ENCODE data around the gene ZXDC. TPM values are rescaled to one million over a fixed set of nuclear protein-coding genes. Genes with fewer than 3 reads are reported as not detected.

Gene ZXDC
- polyA plus RNA-seq, 1 donor (not counting 4 experiments of a cell fraction or from before 2014, with no cell fraction given) = 10.7 TPM

DNA sequence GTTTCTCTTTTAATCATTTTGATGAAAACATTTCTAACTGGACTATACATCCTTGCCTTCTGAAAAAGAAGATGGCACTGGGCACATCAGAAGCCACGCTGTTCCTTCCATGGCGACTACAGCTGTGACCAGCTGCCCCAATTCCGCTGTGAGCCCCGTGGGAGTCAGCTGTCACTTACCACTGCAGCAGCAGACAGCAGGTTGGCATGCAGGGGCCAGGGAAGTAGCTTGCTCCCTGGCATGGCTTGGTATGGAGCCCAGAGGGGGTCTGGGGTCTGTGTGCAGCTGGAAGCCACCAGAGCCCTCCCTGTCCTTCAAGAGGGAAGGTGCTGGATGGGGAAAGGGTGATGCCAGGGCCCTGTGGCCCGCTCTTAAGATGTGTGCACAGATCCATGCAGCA is 4.5 kb upstream of the ZXDC start:
- dilution Hi-C loops (cut with MboI; ENCODE audit: extremely low pct_ligation_motif_present, low sequenced_read_pairs) = no loop called here
- H3K36me3 ChIP-seq (ENCODE audit: control insufficient read depth in 2 of 2, extremely low read depth in 1 of 2, insufficient read depth in 2 of 2, low read length in 2 of 2) = no peaks in the 10 kb centered on the region
- no peaks in the 10 kb centered on the region for H3K79me2 ChIP-seq (ENCODE audit: control insufficient read depth, insufficient read depth, low read length)
- peaks cover 4% of the 10 kb centered on the region for H3K4me1 ChIP-seq (ENCODE audit: control insufficient read depth, extremely low read depth, insufficient read depth, low read length)
- no peak overlapping the region for H3K4me2 ChIP-seq (ENCODE audit: control insufficient read depth, extremely low read depth, insufficient read depth, low read depth, low read length)
- TF ChIP-seq, protein P1, sequence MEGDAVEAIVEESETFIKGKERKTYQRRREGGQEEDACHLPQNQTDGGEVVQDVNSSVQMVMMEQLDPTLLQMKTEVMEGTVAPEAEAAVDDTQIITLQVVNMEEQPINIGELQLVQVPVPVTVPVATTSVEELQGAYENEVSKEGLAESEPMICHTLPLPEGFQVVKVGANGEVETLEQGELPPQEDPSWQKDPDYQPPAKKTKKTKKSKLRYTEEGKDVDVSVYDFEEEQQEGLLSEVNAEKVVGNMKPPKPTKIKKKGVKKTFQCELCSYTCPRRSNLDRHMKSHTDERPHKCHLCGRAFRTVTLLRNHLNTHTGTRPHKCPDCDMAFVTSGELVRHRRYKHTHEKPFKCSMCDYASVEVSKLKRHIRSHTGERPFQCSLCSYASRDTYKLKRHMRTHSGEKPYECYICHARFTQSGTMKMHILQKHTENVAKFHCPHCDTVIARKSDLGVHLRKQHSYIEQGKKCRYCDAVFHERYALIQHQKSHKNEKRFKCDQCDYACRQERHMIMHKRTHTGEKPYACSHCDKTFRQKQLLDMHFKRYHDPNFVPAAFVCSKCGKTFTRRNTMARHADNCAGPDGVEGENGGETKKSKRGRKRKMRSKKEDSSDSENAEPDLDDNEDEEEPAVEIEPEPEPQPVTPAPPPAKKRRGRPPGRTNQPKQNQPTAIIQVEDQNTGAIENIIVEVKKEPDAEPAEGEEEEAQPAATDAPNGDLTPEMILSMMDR (optimal IDR thresholded peaks at IDR 0.05 in 1 of 3, IDR thresholded peaks at IDR 0.05 in 1 of 3, conservative IDR thresholded peaks at IDR 0.05 in 1 of 3; ENCODE audit: extremely low read depth in 1 of 3, insufficient read depth in 2 of 3, low read length in 3 of 3) = no peak
- no peak for TF ChIP-seq EZH2 (IDR thresholded peaks at IDR 0.05; ENCODE audit: low read length)
- H3K27me3 ChIP-seq (ENCODE audit: control insufficient read depth, extremely low read depth, insufficient read depth, low read length) = no peaks in the 10 kb centered on the region
- H4K20me1 ChIP-seq (ENCODE audit: control insufficient read depth, extremely low read depth, insufficient read depth, low read length) = no peaks in the 10 kb centered on the region
- H2AFZ ChIP-seq (ENCODE audit: control insufficient read depth, low read length) = no peak overlapping the region
- H3K9ac ChIP-seq (ENCODE audit: control insufficient read depth, extremely low read depth, insufficient read depth, low read length) = no peak overlapping the region
- H3K4me3 ChIP-seq (ENCODE audit: control insufficient read depth in 2 of 3, extremely low read depth in 1 of 3, insufficient read depth in 2 of 3, low read depth in 1 of 3, low read length in 3 of 3) = no peak overlapping the region
- DNase-seq (ENCODE audit: low read depth, low spot score) = no peak
- H3K9me1 ChIP-seq (ENCODE audit: control insufficient read depth, extremely low read depth, insufficient read depth, low read length) = no peaks in the 10 kb centered on the region
- no peak for FAIRE-seq
- H3K27ac ChIP-seq (ENCODE audit: control insufficient read depth, insufficient read depth, low read length) = no peak overlapping the region
- H3K9me3 ChIP-seq (ENCODE audit: control insufficient read depth, low read depth, low read length) = no peaks in the 10 kb centered on the region

GRCh38 chr3:126479642-126480041 is 4.0 kb upstream of the ZXDC start:
- Histone ChIP-seq H3K4me1 (ENCODE audit: control insufficient read depth, extremely low read depth, insufficient read depth, low read length) (peaks cover 4% of the 10 kb centered on the region), H3K9ac (ENCODE audit: control insufficient read depth, extremely low read depth, insufficient read depth, low read length) (no peak overlapping the region), H3K79me2 (ENCODE audit: control insufficient read depth, insufficient read depth, low read length) (peaks cover 5% of the 10 kb centered on the region), H3K9me3 (ENCODE audit: control insufficient read depth, low read depth, low read length) (no peaks in the 10 kb centered on the region), H3K4me2 (ENCODE audit: control insufficient read depth, extremely low read depth, insufficient read depth, low read depth, low read length) (no peak overlapping the region), H3K9me1 (ENCODE audit: control insufficient read depth, extremely low read depth, insufficient read depth, low read length) (no peaks in the 10 kb centered on the region), H2AFZ (ENCODE audit: control insufficient read depth, low read length) (no peak overlapping the region), H4K20me1 (ENCODE audit: control insufficient read depth, extremely low read depth, insufficient read depth, low read length) (no peaks in the 10 kb centered on the region), H3K4me3 (ENCODE audit: control insufficient read depth in 2 of 3, extremely low read depth in 1 of 3, insufficient read depth in 2 of 3, low read depth in 1 of 3, low read length in 3 of 3) (no peak overlapping the region), H3K27ac (ENCODE audit: control insufficient read depth, insufficient read depth, low read length) (no peak overlapping the region), H3K36me3 (ENCODE audit: control insufficient read depth in 2 of 2, extremely low read depth in 1 of 2, insufficient read depth in 2 of 2, low read length in 2 of 2) (no peaks in the 10 kb centered on the region), H3K27me3 (ENCODE audit: control insufficient read depth, extremely low read depth, insufficient read depth, low read length) (no peaks in the 10 kb centered on the region)
- FAIRE-seq (no peak), DNase-seq (ENCODE audit: low read depth, low spot score) (no peak)
- TF ChIP-seq, protein P1 (optimal IDR thresholded peaks at IDR 0.05 in 1 of 3, IDR thresholded peaks at IDR 0.05 in 1 of 3, conservative IDR thresholded peaks at IDR 0.05 in 1 of 3; ENCODE audit: extremely low read depth in 1 of 3, insufficient read depth in 2 of 3, low read length in 3 of 3) = no peak
- TF ChIP-seq EZH2 (IDR thresholded peaks at IDR 0.05; ENCODE audit: low read length) = no peak
- dilution Hi-C loops (cut with MboI; ENCODE audit: extremely low pct_ligation_motif_present, low sequenced_read_pairs) = no loop called here

All from keratinocyte (primary cell).